NCI-H69 (cell line): ENCODE results near the gene SMPD4.
"Not testable (repeated sequence)": the region's sequence is repeated elsewhere in the genome, so short reads cannot be mapped to it uniquely, and the experiment has no call there.

Experiments
- DNase-seq: peaks from one replicate; lab custom pipeline; 2025; lab: John Stamatoyannopoulos, UW

SMPD4 gene

DNA sequence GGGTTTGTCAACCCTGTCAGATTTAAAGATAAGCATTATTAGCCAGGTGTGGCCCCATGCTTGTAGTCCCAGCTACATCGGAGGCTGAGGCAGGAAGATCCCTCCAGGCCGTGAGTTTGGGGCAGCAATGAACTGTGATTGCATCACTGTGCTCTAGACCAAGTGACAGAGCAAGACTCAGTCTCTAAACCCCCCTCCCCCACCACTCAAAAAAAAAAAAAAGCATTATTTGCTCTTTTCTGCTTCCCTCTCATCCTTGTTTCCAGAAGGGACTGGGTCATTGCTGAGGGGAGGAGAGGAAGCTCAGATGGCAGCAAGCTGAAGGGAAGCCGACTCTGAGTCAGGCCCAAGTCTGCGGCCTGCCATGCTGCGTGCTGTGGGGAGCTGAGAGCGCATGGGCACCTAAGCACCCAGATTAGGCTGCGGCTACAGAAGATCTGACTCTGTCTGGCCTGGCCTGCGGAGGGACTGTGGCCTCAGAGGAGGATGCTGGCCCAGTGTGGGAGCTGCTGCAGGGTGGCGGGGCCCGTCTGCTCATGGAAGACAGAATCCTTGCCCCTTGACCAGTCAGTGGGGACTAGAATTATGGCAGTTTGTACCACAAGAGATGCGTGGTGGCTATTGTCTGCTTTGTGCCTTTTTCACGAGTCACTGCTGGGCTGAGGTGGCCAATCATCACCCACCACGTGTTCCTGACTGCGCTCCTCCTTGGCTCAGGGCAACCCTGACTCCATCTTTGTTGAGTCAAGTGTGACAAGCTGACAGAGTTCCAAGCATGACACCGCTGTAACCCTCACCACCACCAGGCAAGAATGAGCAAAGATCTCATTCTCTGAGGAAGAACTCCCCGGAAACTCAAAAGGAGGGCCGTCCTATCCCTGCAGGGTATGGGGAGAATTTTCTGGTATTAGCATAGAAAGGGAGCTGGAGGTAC lies 6.7 kb upstream of the SMPD4 start:
- not testable (repeated sequence) for DNase-seq

DNA sequence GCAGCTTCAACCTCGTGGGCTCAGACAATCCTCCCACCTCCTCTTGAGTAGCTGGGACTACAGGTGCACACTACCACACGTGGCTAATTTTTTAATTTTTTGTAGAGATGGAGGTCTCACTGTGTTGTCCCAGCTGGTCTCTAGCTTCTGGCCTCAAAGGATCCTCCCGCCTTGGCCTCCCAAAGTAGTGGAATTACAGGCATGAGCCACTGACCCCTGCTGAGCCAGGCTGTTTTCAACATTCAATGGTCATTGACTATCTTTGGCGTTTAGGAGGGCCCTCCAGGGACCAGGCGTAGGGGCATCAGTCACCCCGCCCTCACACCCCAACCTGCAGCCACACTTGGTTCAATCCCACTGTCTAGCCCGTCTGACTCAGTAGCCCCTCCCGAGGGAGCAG lies 5.9 kb upstream of the SMPD4 start:
- DNase-seq: no peak

DNA sequence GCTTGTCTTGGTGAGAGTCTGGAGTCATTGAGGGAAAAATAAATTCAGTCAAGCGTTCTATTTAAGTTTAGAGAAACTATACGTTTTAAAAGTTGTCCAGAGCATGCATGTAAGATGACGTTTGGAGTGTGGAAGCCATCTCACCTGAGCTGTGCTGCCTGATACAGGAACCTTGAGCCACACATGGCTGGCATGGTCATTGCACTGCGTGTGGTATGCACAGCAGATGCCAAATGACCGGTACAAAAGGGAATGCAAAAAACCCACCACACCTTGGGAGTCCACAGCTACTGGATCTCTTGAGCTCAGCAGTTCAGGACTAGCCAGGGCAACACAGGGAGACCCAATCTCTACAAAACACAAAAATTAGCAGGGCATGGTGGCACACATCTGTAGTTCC lies 5.0 kb upstream of the SMPD4 start:
- DNase-seq: no peak

DNA sequence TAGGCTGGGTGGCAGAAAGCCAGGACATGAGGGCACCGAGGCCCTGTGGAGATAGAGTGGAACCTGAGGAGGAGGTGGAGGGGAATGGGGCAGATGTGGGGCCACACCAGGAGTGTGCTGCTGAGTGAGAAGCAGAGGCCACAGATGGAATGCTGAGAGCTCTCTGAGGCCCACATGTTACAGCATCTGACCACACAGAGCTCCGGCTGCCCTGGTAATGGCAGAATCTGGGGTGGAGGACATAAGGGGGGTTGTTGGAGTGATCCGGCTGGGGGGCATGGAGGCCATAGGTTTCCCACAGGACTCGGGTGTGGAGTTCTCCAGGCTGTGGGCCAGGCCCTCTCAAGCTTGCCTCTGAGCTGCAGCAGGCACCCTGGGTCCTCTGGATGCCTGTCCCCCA lies 4.5 kb upstream of the SMPD4 start:
- no peak for DNase-seq

DNA sequence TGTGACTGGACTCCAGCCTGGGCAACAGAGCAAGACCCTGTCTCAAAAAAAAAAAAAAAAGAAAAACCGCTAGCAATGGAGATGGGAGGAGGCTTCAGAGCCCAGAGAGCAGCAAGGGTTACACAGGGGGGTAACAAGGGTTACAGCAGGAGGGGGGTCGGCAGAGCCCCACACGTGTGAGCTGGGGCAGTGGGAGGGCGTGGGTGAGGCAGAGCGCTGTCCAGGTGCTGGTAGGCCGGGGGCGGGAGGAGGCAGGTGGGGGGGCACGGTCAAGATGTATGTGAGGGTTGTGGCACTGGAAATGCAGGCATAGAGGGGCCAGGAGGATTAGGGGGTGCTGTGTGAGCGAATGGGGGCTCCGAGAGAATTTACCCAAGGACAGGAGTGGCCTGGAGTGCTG lies 4.0 kb upstream of the SMPD4 start:
- no peak for DNase-seq

DNA sequence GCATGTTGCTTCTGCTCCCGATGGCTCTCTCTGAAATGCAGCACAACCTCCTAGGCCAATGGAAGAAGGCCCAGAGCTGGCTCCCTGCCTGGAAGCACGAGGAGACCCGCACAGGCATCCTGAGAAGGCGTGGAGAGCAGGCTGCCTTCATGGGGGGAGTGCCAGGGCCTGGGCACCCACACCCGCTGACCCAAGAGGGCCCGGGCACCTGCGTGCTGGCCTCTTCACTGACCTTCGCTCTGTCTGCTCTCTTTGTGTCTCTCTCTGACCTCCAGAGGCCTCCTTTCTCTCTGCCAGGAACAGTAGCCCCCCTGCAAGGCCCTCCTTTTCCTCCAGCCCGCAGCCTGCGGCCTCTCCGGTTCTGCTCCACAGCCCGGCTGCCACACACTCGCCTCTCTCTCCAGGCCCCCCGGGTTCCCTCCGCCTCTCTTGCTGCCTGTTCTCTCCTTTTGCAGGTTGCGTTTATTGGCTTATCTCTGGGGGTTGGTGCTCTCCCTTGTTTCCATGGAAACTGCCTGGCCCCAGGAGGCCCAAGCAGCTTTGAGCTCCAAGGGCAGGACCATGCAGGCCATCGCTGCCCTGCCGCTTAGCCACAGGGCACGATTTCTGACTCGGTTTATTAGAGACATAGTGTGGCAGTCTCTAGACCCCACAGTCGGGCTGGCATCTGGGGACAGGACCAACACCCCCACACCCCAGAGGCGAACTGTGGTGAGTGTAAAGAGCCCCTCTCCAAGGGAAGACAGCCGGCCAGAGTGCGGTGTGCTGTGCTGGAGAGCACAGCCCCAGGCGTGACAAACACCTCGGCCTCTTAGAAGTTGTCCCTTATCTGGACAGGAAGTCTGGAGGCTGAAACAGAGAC lies 2.3 kb upstream of the SMPD4 start:
- DNase-seq: no peak

DNA sequence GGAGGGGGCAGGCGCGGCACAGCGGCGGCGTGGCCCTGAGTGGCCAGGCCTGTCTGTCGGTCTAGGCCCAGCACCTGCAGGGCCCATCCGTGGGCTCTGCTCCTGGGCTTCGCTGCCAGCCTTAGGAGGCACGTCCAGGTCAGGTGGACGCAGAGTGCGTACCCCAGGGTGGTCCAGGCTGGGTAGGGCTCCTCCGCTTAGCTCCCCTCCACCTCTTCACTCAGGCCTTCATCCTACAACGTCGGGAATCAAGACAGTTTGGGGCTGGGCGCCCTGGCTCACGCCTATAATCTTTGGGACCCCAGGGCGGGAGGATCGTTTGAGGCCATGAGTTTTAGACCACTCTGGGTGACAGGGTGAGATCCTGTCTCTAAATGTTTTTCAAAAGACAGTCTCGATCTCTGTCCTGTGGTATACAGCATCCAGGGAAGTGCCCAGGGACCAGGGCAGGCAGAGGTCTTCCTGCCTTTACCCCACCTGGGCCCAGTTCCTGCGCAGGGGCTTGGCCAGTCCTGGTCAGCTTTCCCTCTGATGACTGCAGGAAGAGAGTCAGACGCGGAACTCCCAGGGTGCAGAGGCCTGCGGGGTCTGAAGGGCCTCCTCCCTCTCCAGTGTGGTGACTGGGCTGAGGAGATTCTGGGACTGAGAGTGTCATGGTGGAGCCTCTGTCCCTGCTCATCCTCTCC lies 1.6 kb upstream of the SMPD4 start:
- not testable (repeated sequence) for DNase-seq

DNA sequence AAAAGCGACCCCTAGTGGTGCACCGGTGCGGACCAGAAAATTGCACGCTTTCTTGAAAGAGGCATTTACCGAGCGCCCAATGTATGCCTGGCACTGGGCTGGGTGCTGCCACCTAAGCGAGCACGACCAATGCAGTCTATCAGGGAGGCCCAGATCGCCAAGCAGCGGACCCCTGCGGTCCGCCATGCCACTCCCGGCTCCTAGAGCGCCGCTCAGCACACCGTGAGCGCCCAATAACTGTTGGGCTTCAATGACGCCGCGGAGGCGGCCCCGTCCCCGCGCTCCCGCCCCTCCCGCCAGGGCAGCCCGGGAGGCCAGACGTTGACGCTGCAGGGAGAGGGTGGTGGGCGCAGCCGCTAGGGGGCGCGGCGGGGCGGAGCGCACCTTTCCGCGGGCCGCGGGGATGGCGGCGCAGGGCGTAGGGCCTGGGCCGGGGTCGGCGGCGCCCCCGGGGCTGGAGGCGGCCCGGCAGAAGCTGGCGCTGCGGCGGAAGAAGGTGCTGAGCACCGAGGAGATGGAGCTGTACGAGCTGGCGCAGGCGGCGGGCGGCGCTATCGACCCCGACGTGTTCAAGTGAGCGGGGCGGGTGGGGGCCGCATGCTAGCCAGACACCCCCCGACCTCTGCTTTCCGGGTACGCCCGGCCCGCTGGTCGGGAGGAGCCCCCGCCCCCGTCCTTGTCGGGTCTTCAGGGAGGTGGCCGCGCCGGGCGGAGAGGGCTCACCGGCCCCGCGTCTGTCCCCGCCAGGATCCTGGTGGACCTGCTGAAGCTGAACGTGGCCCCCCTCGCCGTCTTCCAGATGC lies 679 bp upstream of the SMPD4 start, which contains the start of gene MZT2B:
Gene MZT2B (plus strand): TSS at position 383 of the 803 bp plus-strand sequence. CDS start 21 bp downstream, at position 404.
- peak; percentile 87 for DNase-seq

DNA sequence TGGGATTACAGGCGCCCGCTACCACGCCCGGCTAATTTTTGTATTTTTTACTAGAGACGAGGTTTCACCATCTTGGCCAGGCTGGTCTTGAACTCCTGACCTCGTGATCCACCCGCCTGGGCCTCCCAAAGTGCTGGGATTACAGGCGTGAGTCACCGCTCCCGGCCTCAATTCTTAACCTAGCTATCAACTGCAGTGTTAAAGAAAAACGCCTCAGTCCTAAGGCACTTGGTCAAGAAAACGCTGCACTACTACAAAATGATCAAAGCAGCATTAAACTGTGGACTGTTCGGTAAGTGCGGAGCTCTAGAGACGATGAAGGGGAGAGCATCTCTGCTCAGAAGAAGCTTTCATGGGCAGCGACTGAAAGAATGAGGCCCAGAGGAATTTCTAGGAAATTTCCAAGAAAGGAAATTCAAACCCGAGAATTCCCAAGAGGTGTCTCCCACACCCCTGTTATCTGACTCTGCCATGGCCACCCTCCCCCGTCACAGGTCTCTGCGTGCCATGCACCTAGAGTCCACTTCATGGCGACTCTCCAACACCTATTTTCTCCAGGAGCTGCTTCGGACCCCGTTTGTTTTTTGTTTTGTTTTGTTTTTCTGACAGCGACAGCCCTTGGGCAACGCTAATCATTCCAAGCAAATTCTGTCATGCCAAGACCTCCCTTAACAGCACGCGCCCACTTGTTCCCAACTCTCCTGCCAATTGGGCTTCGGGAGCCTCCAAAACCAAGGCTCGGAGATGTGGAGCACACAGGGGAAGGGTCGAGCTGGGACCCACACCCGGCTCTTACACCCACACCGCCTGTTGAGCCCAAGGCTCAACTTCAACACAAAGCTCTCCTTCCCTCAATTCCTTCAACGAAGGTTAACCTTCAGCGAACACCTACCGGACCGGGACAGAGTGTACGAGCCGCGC lies 738 bp downstream of the SMPD4 start:
- DNase-seq: not testable (repeated sequence)

DNA sequence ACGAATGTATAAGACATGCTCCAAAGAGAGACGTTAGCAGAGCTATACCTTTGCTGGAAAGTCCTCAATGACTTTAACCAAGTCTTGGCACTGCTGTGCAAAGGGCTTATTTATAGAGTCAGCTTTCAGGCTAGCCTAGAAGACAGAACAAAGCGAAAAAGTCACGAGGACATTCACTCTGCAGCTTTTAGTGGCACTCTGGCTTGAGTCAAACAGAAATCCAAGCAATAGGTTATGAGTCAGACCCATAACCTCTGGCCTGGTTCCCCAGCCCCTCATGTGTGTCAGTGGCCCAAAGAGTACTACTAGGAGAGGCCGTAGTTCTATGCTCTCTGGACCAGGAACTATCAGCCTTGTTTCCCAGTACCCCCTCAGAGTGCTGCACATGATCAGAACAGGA lies 6.5 kb downstream of the SMPD4 start:
- not testable (repeated sequence) for DNase-seq

DNA sequence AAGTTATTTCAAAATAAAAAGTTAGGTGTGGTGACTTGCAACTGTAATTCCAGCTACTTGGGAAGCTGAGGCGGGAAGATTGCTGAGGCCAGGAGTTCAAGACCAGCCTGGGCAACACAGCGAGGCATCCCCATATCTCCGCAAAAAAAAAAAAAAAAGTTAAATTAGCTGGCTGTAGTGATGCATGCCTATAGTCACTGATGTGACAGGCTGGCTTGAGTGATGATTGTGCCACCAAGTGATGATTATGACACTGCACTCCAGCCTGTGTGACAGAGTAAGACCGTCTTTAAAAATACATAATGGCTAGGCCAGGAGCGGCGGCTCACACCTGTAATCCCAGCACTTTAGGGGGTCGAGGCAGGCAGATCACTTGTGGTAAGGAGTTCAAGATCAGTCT lies 11.5 kb downstream of the SMPD4 start:
- DNase-seq: no peak

DNA sequence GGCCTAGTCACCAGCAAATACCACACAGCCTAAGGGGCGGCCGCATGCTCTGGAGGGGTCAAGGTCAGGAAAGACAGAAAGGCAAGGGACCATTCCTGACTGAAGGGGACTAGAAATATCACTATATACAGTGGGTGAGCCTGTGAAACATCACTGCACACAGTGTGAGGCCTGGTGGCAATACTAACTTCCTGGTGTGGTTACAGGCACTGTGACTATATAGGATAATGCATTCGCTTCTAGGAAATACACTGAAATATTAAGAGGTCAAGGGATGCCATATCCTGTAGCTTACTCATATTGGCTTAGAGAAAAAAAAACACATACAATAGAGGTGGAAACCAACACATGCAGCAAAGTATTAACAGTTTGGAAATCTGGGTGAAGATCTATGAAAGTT lies 12.2 kb downstream of the SMPD4 start:
- not testable (repeated sequence) for DNase-seq

DNA sequence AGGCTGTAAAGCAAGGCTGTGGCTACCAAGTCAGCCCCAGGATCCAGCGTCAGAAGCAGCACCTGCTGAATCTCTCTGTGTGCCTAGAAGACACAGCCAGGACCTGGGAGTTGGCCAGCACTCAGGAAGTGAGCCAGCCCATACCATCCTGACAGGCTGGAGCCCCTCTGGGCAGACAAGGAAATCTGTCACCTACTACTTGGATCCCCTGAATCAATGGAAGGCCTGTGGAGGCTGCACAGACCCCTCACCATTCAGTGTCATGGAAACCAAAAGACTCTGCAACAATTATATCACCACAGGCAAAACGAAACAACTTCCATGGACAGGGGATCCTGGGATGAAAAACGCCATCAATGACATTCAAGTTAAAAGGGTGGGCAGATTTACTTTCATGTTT lies 14.8 kb downstream of the SMPD4 start:
- not testable (repeated sequence) for DNase-seq

DNA sequence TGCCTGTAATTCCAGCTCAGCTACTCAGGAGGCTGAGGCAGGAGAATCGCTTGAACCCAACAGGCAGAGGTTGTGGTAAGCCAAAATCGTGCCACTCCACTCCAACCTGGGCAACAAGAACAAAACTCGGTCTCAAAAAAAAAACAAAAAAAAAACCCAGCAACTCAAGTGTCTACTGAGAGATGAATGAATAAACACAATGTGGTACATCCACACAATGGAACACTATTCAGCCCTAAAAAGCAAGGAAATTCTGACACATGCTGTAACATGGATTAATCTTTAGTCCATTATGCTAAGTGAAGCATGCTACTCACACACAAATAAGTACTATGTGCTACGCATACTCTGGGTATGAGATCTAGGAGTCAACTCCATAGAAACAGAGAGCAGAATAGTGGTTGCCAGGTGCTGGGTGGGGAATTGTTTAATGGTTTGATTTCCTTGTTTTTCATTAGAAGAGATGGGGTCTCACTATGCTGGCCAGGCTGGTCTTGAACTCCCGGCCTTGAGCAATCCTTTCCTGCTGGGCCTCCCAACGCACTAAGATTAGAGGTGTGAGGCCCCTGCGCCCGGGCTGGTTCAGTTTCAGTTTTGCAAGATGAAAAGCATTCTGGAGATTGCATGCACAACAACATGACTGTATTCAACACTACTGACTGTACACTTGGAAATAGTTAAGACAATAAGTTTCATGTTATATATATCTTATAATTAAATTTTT lies 15.9 kb downstream of the SMPD4 start:
- DNase-seq: no peak

DNA sequence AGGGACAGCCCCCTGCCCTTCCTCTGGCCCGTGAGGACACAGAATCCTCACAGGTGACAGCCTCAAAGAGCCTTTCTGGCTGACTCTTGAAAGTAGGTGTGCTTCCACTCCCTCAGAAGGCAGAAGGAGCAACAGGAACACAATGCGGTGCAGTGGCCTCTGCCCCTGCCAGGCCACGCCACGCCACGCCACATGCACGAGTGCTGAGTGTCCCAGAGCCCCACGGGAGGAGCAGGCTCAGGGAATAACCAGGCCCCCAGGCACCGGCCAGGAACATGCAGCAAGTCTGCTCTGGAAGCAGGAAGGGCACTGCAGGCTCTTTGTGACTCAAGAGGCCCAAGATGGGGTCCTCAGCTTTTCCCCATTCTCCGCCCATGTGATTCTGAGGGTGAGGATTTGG lies 18.4 kb downstream of the SMPD4 start:
- DNase-seq: no peak

DNA sequence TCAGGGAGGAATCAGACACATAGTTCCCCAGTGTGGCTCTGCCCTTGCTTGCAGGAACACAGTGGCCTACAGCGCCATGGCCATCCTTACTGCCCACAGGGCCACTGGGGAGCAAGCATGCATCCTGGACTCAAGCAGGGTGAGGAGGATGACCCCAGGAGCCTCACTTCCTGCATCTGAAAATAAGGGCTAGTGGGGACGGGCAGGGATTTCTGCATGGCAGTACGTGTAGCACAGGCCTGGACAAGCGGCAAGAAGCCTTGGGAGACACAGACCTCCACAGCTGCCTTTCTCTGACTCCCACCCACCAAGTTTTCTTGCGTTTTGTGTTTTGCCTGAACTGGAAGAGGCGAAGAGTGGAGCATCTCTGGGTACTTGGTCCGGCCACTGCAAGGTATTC lies 18.9 kb downstream of the SMPD4 start:
- DNase-seq: not testable (repeated sequence)

DNA sequence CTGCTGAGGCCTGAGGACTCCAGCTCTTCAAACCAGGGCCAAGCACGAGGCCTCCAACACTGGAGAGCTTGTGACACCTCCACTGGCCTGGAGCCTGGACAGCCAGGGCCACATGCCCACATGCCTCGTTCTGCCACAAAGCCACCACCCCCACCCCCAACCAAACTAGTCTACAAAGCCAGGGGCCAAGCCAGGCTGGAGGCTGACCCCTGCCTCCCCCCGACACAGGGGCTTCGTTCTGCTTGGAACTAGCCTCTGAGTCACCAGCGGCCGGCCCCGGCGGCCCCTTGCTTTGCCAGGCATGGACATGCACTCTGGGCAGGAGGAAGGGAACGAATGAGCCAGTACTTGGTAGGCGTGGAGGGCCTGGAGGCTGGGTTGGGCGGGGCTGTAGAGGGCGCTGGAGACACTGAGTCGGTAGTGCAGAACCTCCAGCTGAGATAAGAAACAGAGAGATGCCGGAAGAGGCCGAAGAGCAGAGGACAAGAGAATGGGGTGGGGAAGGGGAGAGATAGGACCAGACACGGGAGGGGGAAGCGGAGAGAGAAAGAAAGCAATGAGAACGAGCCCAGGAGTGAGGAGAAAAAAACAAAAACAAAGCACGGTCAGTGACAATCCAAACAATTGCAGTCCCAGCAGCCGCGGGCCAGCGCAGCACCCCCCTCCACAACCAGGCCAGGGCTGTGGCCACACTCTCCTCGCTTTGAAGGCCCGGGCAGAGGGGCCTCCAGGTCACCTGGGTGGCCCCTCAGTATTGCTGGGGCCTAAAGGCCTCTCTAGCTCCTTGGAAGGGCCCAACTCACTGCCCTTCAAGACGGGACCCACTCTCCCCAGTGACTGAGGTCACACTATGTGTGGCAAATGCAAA lies 20.3 kb downstream of the SMPD4 start:
- not testable (repeated sequence) for DNase-seq

DNA sequence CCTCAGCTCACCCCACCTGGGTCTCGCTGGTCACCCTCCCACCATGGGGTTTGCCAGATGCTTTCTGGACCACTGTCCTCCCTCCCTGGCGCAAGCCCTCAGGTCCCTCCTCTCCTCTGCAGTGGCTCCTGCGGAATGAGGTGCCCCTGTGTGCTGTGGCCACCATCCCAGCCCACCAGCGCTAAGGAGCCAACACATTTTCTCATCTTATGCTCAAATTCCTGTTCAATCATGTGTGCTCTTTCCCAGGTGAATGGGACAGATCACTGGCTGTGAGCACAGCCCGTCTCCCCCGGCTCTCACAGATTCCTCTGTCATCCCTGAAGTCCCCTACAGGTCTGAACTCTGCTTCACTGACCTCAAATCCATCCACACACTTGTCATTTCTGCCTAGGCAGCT lies 21.3 kb downstream of the SMPD4 start:
- no peak for DNase-seq

DNA sequence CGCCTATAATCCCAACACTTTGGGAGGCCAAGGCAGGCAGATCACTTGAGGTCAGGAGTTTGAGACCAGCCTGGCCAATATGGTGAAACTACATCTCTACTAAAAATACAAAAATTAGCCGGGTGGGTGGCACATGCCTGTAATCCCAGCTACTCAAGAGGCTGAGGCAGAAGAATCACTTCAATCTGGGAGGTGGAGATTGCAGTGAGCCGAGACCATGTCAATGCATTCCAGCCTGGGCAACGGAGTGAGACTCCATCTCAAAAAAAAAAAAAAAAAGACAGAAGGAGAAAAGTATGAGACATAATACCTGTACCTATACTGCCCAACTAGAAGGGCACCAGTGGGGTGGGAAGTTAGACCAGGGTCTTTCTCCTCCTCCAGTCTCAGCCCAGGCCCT lies 22.0 kb downstream of the SMPD4 start:
- not testable (repeated sequence) for DNase-seq
